Fibroblast of lung (primary cell): Measurements from ENCODE around the gene ERBB4.

Experiments
- EZH2 ChIP-seq: IDR thresholded peaks from 2 replicates; pipeline ENCODE4 v1.5.1; 2012; ENCODE audit warnings: low read length, control low read depth, mild to moderate bottlenecking; ENCODE audit errors: missing control alignments
- TF ChIP-seq, protein P1 (sequence below), 2 donors: IDR thresholded peaks in 1 of 2; conservative IDR thresholded peaks in 1 of 2; 1 replicate in 1 of 2; 2 replicates in 1 of 2; pipeline ENCODE4 v1.5.1; 2011 to 2012; ENCODE audit warnings: low read length in 2 of 2, control low read depth in 1 of 2, inconsistent platforms in 1 of 2, low read depth in 1 of 2, mild to moderate bottlenecking in 1 of 2

DNA sequence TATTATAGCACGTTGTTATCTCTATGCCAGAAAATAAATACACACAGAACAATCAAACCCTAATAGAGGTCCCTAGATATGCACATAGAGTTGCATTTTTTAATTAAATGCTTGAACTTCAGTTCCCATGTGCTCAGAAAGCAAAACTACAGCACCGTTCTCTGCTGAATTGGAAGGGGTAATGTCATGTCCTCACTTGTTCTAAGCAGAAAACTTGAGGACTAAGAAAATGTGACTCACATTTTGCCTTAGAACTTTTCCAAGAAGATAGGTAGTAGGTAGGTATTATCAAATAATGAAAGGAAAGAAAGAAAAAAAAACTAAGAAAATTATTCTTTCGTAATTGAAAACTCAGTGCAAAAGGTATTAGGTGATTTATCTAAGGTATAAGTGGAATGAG lies 607.3 kb downstream of the ERBB4 start:
- TF ChIP-seq, protein P1, sequence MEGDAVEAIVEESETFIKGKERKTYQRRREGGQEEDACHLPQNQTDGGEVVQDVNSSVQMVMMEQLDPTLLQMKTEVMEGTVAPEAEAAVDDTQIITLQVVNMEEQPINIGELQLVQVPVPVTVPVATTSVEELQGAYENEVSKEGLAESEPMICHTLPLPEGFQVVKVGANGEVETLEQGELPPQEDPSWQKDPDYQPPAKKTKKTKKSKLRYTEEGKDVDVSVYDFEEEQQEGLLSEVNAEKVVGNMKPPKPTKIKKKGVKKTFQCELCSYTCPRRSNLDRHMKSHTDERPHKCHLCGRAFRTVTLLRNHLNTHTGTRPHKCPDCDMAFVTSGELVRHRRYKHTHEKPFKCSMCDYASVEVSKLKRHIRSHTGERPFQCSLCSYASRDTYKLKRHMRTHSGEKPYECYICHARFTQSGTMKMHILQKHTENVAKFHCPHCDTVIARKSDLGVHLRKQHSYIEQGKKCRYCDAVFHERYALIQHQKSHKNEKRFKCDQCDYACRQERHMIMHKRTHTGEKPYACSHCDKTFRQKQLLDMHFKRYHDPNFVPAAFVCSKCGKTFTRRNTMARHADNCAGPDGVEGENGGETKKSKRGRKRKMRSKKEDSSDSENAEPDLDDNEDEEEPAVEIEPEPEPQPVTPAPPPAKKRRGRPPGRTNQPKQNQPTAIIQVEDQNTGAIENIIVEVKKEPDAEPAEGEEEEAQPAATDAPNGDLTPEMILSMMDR (conservative IDR thresholded peaks at IDR 0.05 in 1 of 2, IDR thresholded peaks at IDR 0.05 in 1 of 2; ENCODE audit: low read depth in 1 of 2, low read length in 2 of 2) = no peak
- TF ChIP-seq EZH2 = no peak
